GM12878 (cell line): ENCODE results near the gene MBD2. TPM values are rescaled to one million over a fixed set of nuclear protein-coding genes. Genes with fewer than 3 reads are reported as not detected.

ENCODE experiments used
- ATAC-seq: fragments of 200-7000 bp; cut with Tn5 transposase; 3 replicates; pipeline ENCODE4 v1.9.1; 2020; ENCODE audit warnings: mild to moderate bottlenecking, moderate library complexity
- BruUV-seq: library from RNA; stranded (reverse); fragments of 400-500 nt; replicated peaks from 2 replicates; lab custom pipeline; 2021; lab: Mats Ljungman, UMichigan
- CTCF ChIA-PET: fragments of 300-600 bp; sonication (Branson Sonifier 250); formaldehyde crosslinking; extraction: SDS; loops from one replicate; lab custom pipeline; 2021; ENCODE audit warnings: inconsistent platforms; lab: Yijun Ruan, JAX
- POLR2A ChIA-PET: fragments of 350-600 bp; formaldehyde crosslinking; extraction: SDS; loops from one replicate; lab custom pipeline; 2021; ENCODE audit warnings: inconsistent platforms; lab: Charles Lee
- RAD21 ChIA-PET: fragments of 300-600 bp; sonication (Branson Sonifier 250); formaldehyde crosslinking; loops from one replicate; lab custom pipeline; 2023; ENCODE audit warnings: antibody characterized with exemption; ENCODE audit not compliant: unreplicated experiment; lab: Charles Lee
- SMC1A ChIA-PET: fragments of 300-600 bp; sonication (Branson Sonifier 250); formaldehyde crosslinking; loops from one replicate; lab custom pipeline; 2023; ENCODE audit not compliant: unreplicated experiment, uncharacterized antibody; lab: Charles Lee
- DNase-seq: peaks from one replicate; pipeline ENCODE4 v3.0.0-alpha.2; 2011; ENCODE audit warnings: low read depth, low spot score
- FAIRE-seq: peaks from 3 replicates; lab custom pipeline; 2011; peaks lifted over from hg19 to GRCh38; lab: Jason Lieb, UNC
- H2AFZ ChIP-seq: 2 replicates; pipeline ENCODE4 v1.6.0; 2011; ENCODE audit warnings: low read depth, low read length, control low read depth; ENCODE audit not compliant: control insufficient read depth
- H3K27ac ChIP-seq: 2 replicates; pipeline ENCODE4 v1.5.1; 2011; ENCODE audit warnings: control low read depth; ENCODE audit not compliant: control insufficient read depth, insufficient read depth
- H3K27me3 ChIP-seq, 2 experiments: replicated peaks in 1 of 2; 2 replicates each; pipeline versions ENCODE4 v1.6.0 to v1.6.1; 2011; ENCODE audit warnings: low read length in 1 of 2; ENCODE audit not compliant: control insufficient read depth in 2 of 2, insufficient read depth in 2 of 2
- H3K36me3 ChIP-seq, 2 experiments: 2 replicates each; pipeline ENCODE4 v1.5.1; 2011; ENCODE audit warnings: low read length in 1 of 2; ENCODE audit not compliant: control insufficient read depth in 2 of 2, insufficient read depth in 2 of 2
- H3K4me1 ChIP-seq: 2 replicates; pipeline ENCODE4 v1.6.1; 2011; ENCODE audit warnings: mild to moderate bottlenecking, low read length, moderate library complexity, mixed read lengths; ENCODE audit not compliant: control insufficient read depth, insufficient read depth
- H3K4me2 ChIP-seq: 2 replicates; pipeline ENCODE4 v1.6.0; 2011; ENCODE audit warnings: control low read depth; ENCODE audit not compliant: control insufficient read depth, insufficient read depth
- H3K4me3 ChIP-seq: fragments of 200-600 bp; sonication (generic); 2 replicates; pipeline ENCODE4 v1.5.1; 2016
- H3K79me2 ChIP-seq: 2 replicates; pipeline ENCODE4 v1.6.0; 2011; ENCODE audit warnings: low read length; ENCODE audit not compliant: control insufficient read depth, insufficient read depth
- H3K9ac ChIP-seq: 2 replicates; pipeline ENCODE4 v1.8.0; 2011; ENCODE audit warnings: low read length, control low read depth, mixed read lengths; ENCODE audit not compliant: control insufficient read depth, insufficient read depth
- H3K9me3 ChIP-seq: replicated peaks from 3 replicates; pipeline ENCODE4 v1.5.1; 2011; ENCODE audit warnings: mild to moderate bottlenecking, low read length; ENCODE audit not compliant: control insufficient read depth, insufficient read depth
- H4K20me1 ChIP-seq: 2 replicates; pipeline ENCODE4 v1.6.0; 2011; ENCODE audit not compliant: control insufficient read depth, insufficient read depth
- IRF4 ChIP-seq: IDR thresholded peaks from 2 replicates; pipeline ENCODE4 v1.6.1; 2011; ENCODE audit warnings: low read depth, low read length
- KAT2A ChIP-seq: conservative IDR thresholded peaks from 2 replicates; pipeline ENCODE4 v1.6.1; 2011; ENCODE audit warnings: low read depth, low read length; ENCODE audit not compliant: control insufficient read depth
- MTA2 ChIP-seq: fragments of 450-650 bp; IDR thresholded peaks from 2 replicates; pipeline ENCODE4 v1.6.1; 2016; ENCODE audit warnings: low read depth, mild to moderate bottlenecking, moderate library complexity
- SMAD5 ChIP-seq: IDR thresholded peaks from 2 replicates; pipeline ENCODE4 v1.6.1; 2016; ENCODE audit warnings: antibody characterized with exemption, low read depth
- STAT3 ChIP-seq: IDR thresholded peaks from 2 replicates; pipeline ENCODE4 v1.6.1; 2011; ENCODE audit warnings: low read depth, low read length, improper control_type of control experiment
- WGBS: methylation state at CpG from one replicate; pipeline ENCODE4 v1.1.6; 2016; ENCODE audit warnings: low lambda C conversion rate; ENCODE audit not compliant: insufficient replicate concordance, insufficient coverage; ENCODE audit errors: missing lambda C conversion rate; 5-methylcytosine and 5-hydroxymethylcytosine counted together
- in situ Hi-C: fragments of 300-500 bp; cut with MboI; formaldehyde crosslinking; loops from 9 replicates; pipeline ENCODE4 v1.14.3; 2018; ENCODE audit warnings: mixed read lengths
- intact Hi-C: fragments of 100-400 bp; cut with micrococcal nuclease; formaldehyde crosslinking; loops from one replicate; pipeline ENCODE4 v1.14.2; 2022; ENCODE audit not compliant: unreplicated experiment
- polyA plus RNA-seq, 11 experiments: library from polyadenylated mRNA; depleted of rRNA in 4 of 11; unstranded in 6 of 11; stranded (reverse) in 5 of 11; fragments of >200 nt; fragmentation: Nextera tagmentation in 4 of 11; fragmentation: Illumina TruSeq in 1 of 11; extraction: Ambion mirVana in 4 of 11; extraction: Trizol in 1 of 11; gene quantifications; 1 replicate in 1 of 11; 2 replicates in 10 of 11; pipeline versions ENCODE4 v1.2.1 to v1.2.3, GENCODE V29; 2011 to 2016; ENCODE audit warnings: inconsistent platforms in 2 of 11, missing spikeins in 2 of 11, low read depth in 1 of 11
- total RNA-seq, 4 experiments: library from RNA; depleted of rRNA in 3 of 4; stranded (reverse); fragments of >200 nt in 3 of 4; fragmentation: Illumina TruSeq in 1 of 4; extraction: Trizol in 1 of 4; gene quantifications; 2 replicates each; pipeline versions ENCODE4 v1.2.1 to v1.2.3, GENCODE V29; 2013 to 2021

Gene MBD2
- total and polyA plus RNA-seq, 10 of the 15 experiments (the other 5 are each of a cell fraction or from before 2014, with no cell fraction given), result 24.1 to 276 (median 57.9) TPM

DNA sequence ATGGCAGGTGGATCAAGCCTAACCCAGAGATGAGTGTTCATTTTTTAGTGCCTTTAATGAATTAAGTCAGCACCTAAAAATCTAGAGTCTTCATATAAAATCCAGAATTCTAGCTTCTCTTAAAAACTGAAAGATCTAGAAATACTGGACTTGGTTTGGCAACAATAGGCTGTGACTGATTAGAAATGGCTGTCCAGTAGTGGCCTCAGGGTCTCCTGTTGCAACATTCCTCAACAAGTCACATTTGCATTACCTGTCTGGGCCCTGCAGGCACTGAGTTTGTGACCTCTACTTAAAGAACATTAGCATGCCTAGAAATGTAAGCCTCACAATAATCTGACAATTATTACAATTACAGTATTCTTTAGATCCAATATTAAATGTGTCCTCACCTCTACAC lies 33.1 kb downstream of the MBD2 start:
- CTCF ChIA-PET, result interaction anchor here (0.6 to 2.4 kb wide), 4 partner anchors 8 to 166 kb away, joined by 3 to 8 read pairs (median 3); partner anchors contain the start of genes C18orf54 and STARD6
- H3K9ac ChIP-seq, result no peak overlapping the region

DNA sequence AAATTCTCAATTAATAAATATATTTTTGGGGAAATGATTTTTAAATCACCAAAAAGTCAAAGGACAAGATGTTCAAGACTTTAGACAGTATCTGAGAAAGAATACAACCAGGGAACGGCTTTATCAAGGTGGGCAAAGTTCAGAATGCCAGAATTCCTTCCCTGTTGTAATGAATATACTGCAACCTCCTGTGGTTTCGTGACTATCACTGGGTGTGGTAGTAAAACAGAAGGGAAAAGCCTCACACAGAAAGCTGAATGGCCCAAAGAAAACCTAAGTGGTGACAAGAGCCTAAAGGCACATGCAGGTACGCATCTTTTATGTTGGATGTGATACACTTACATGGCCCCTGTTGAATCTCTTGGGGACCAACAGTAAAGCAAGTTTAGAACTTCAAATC lies 37.1 kb downstream of the MBD2 start:
- ChIA-PET CTCF (no interaction called here), SMC1A (no interaction called here), RAD21 (no interaction called here), POLR2A (no interaction called here)
- Histone ChIP-seq H3K4me1 (peaks cover 23% of the 10 kb centered on the region), H3K27me3 (no peaks in the 10 kb centered on the region), H3K4me3 (no peak overlapping the region), H3K9me3 (no peaks in the 10 kb centered on the region), H2AFZ (no peak overlapping the region), H3K9ac (no peak overlapping the region), H3K4me2 (no peak overlapping the region), H3K27ac (no peak overlapping the region), H3K79me2 (peaks cover 22% of the 10 kb centered on the region), H3K36me3 (peaks cover 10 to 30% of the 10 kb centered on the region in 2 experiments), H4K20me1 (no peaks in the 10 kb centered on the region)
- in situ Hi-C loops (no loop called here), intact Hi-C loops (no loop called here)
- no TSS peak for BruUV-seq
- ATAC-seq (no peak), DNase-seq (no peak), FAIRE-seq (no peak)
- no peak for TF ChIP-seq STAT3
- WGBS, result 100% methylated on average over 3 of the region's 3 CpGs

More for the DNA sequence above, 33.1 kb downstream of the MBD2 start:
- BruUV-seq, result no TSS peak
- H2AFZ ChIP-seq, result no peak overlapping the region
- TF ChIP-seq STAT3 (no peak), IRF4 (no peak), KAT2A (no peak), MTA2 (no peak), SMAD5 (no peak)
- ChIA-PET RAD21 (no interaction called here), SMC1A (interaction anchor here (1.3 kb wide), 1 partner anchor 23 kb away, joined by 3 read pairs; no protein-coding TSS in a partner anchor), POLR2A (no interaction called here)
- FAIRE-seq (no peak), ATAC-seq (no peak), DNase-seq (no peak)
- no peaks in the 10 kb centered on the region for H3K27me3 ChIP-seq
- no peak overlapping the region for H3K27ac ChIP-seq
- H3K4me3 ChIP-seq, result no peak overlapping the region
- H3K4me2 ChIP-seq, result no peak overlapping the region
- peaks cover 8 to 19% of the 10 kb centered on the region in 2 experiments for H3K36me3 ChIP-seq
- in situ Hi-C loops (no loop called here), intact Hi-C loops (no loop called here)
- no peaks in the 10 kb centered on the region for H3K9me3 ChIP-seq
- no peaks in the 10 kb centered on the region for H4K20me1 ChIP-seq
- H3K4me1 ChIP-seq, result peaks cover 2% of the 10 kb centered on the region; the same call in 1 of the 2 replicates
- peaks cover 31% of the 10 kb centered on the region for H3K79me2 ChIP-seq
